Measurements from ENCODE around the gene CRMP1.

DNA sequence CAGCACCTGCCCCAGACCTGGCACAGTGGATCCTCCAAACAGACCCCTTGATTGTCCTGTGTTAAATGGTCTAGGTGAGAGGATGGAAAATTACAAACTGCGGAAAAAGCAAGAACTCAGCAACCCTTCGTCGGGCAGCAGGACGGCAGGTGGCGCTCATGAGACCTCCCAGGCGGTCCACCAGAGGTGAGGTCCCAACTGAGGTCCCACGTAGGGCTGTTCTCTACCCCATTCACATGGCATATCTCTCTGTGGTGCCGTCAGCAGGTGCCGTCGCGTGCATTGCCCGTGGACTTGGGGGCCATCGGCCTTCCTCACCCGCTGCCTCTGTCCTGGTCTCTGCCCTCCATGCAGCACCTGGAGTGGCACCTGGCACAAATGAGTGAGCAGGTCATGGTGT, 88.2 kb downstream of the CRMP1 start:
- TF ChIP-seq, protein P1, sequence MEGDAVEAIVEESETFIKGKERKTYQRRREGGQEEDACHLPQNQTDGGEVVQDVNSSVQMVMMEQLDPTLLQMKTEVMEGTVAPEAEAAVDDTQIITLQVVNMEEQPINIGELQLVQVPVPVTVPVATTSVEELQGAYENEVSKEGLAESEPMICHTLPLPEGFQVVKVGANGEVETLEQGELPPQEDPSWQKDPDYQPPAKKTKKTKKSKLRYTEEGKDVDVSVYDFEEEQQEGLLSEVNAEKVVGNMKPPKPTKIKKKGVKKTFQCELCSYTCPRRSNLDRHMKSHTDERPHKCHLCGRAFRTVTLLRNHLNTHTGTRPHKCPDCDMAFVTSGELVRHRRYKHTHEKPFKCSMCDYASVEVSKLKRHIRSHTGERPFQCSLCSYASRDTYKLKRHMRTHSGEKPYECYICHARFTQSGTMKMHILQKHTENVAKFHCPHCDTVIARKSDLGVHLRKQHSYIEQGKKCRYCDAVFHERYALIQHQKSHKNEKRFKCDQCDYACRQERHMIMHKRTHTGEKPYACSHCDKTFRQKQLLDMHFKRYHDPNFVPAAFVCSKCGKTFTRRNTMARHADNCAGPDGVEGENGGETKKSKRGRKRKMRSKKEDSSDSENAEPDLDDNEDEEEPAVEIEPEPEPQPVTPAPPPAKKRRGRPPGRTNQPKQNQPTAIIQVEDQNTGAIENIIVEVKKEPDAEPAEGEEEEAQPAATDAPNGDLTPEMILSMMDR (IDR thresholded peaks at IDR 0.05): no peak
- no peak for TF ChIP-seq POLR2AphosphoS5 (IDR thresholded peaks at IDR 0.05)
